Panc1 (cell line): Measurements from ENCODE around the gene EPN2. TPM values are rescaled to one million over a fixed set of nuclear protein-coding genes. Genes with fewer than 3 reads are reported as not detected.

ENCODE experiments used
- ATAC-seq: fragments of 200-7000 bp; cut with Tn5 transposase; 2 replicates; pipeline ENCODE4 v1.9.1; 2020; ENCODE audit warnings: mild to moderate bottlenecking, moderate library complexity
- BruUV-seq: library from RNA; stranded (reverse); fragments of 400-500 nt; replicated peaks from 2 replicates; lab custom pipeline; 2021; lab: Mats Ljungman, UMichigan
- CTCF ChIA-PET: fragments of 300-600 bp; sonication (Branson Sonifier 250); formaldehyde crosslinking; loops from one replicate; lab custom pipeline; 2022; ENCODE audit warnings: antibody characterized with exemption; lab: Charles Lee
- POLR2A ChIA-PET: fragments of 300-600 bp; sonication (Branson Sonifier 250); formaldehyde crosslinking; loops from one replicate; lab custom pipeline; 2022; ENCODE audit warnings: antibody characterized with exemption; lab: Charles Lee
- DNase-seq: peaks from one replicate; pipeline ENCODE4 v3.0.0-alpha.2; 2010; ENCODE audit warnings: low read depth, low spot score
- H3K27ac ChIP-seq: 2 replicates; pipeline ENCODE4 v1.5.1; 2011; ENCODE audit warnings: mild to moderate bottlenecking, low read length, inconsistent platforms
- H3K27me3 ChIP-seq: fragments of 200-500 bp; sonication (Bioruptor generic); 2 replicates; pipeline ENCODE4 v1.6.0; 2014; ENCODE audit warnings: low read length, inconsistent platforms; ENCODE audit not compliant: control insufficient read depth, insufficient read depth
- H3K36me3 ChIP-seq: fragments of 200-500 bp; sonication (Bioruptor generic); 2 replicates; pipeline ENCODE4 v1.5.1; 2014; ENCODE audit warnings: inconsistent platforms, mild to moderate bottlenecking, low read length, moderate library complexity; ENCODE audit not compliant: control insufficient read depth, insufficient read depth
- H3K4me1 ChIP-seq: 2 replicates; pipeline ENCODE4 v1.5.1; 2011; ENCODE audit warnings: inconsistent platforms, mild to moderate bottlenecking, low read length, moderate library complexity; ENCODE audit not compliant: control insufficient read depth, insufficient read depth
- H3K4me3 ChIP-seq, 2 experiments: 2 replicates each; pipeline ENCODE4 v1.5.1; 2011 to 2012; ENCODE audit warnings: low read depth in 2 of 2, low read length in 2 of 2, mild to moderate bottlenecking in 2 of 2, inconsistent platforms in 1 of 2, moderate library complexity in 1 of 2
- H3K9me3 ChIP-seq: fragments of 200-500 bp; sonication (Bioruptor generic); 2 replicates; pipeline ENCODE4 v1.5.1; 2014; ENCODE audit warnings: low read depth, mild to moderate bottlenecking, inconsistent platforms, low read length, moderate library complexity; ENCODE audit not compliant: control insufficient read depth, insufficient read depth
- CTCF ChIP-seq: fragments of 450-650 bp; IDR thresholded peaks from 2 replicates; pipeline ENCODE4 v1.5.1; 2017; ENCODE audit warnings: mild to moderate bottlenecking
- REST ChIP-seq, 2 experiments: IDR thresholded peaks; 2 replicates each; pipeline ENCODE4 v1.6.1; 2011 to 2012; ENCODE audit warnings: low read depth in 2 of 2, control low read depth in 1 of 2, low read length in 1 of 2, mild to moderate bottlenecking in 1 of 2, moderate library complexity in 1 of 2; ENCODE audit not compliant: insufficient read depth in 1 of 2
- SIN3A ChIP-seq: IDR thresholded peaks from 2 replicates; pipeline ENCODE4 v1.6.1; 2012; ENCODE audit warnings: low read depth, mild to moderate bottlenecking, low read length, moderate library complexity, borderline replicate concordance; ENCODE audit not compliant: insufficient read depth
- TCF7L2 ChIP-seq: IDR thresholded peaks from 2 replicates; pipeline ENCODE4 v1.6.1; 2011; ENCODE audit warnings: mild to moderate bottlenecking, low read depth, low read length, inconsistent platforms
- in situ Hi-C: cut with HindIII; loops from 2 replicates; pipeline ENCODE4 v1.10.0; 2016; ENCODE audit warnings: low sequenced_read_pairs, low pct_unique_long_range_greater_than_20kb
- intact Hi-C: fragments of 100-400 bp; cut with micrococcal nuclease; formaldehyde crosslinking; loops from one replicate; pipeline ENCODE4 v1.10.0; 2022; ENCODE audit not compliant: unreplicated experiment
- total RNA-seq: library from RNA; stranded (reverse); gene quantifications from one replicate; pipeline ENCODE4 v1.2.1, GENCODE V29; 2021; ENCODE audit not compliant: unreplicated experiment

The EPN2 gene
- total RNA-seq, 1 experiment from 2014 or later = 35.0 TPM

GRCh38 chr17:19382531-19383444 is 145.6 kb downstream of the EPN2 start:
- intact Hi-C loops (no loop called here), in situ Hi-C loops (no loop called here)
- ChIA-PET POLR2A (no interaction called here), CTCF (no interaction called here)
- TF ChIP-seq TCF7L2 (no peak), CTCF (no peak), SIN3A (no peak), REST (IDR thresholded peaks at IDR 0.05; ENCODE audit: insufficient read depth in 1 of 2, low read depth in 2 of 2, low read length in 1 of 2) (no peak)
- no peaks in the 10 kb centered on the region for H3K27me3 ChIP-seq
- no TSS peak for BruUV-seq
- H3K4me1 ChIP-seq = peaks cover 8% of the 10 kb centered on the region
- no peak overlapping the region for H3K27ac ChIP-seq
- ATAC-seq = no peak
- DNase-seq = no peak
- no peak overlapping the region for H3K4me3 ChIP-seq
- peaks cover 3% of the 10 kb centered on the region for H3K36me3 ChIP-seq
- no peaks in the 10 kb centered on the region for H3K9me3 ChIP-seq

- Histone ChIP-seq H3K4me1 (peaks cover 12% of the 10 kb centered on the region), H3K4me3 (no peak overlapping the region), H3K27me3 (no peaks in the 10 kb centered on the region), H3K9me3 (no peaks in the 10 kb centered on the region), H3K27ac (no peak overlapping the region), H3K36me3 (no peaks in the 10 kb centered on the region; the same call in none of the 2 replicates)
- ChIA-PET POLR2A (no interaction called here), CTCF (no interaction called here)
- ATAC-seq (no peak), DNase-seq (no peak)
- in situ Hi-C loops = no loop called here
- TF ChIP-seq REST (IDR thresholded peaks at IDR 0.05; ENCODE audit: insufficient read depth in 1 of 2, low read depth in 2 of 2, low read length in 1 of 2) (no peak), TCF7L2 (no peak), CTCF (no peak), SIN3A (no peak)
- BruUV-seq = no TSS peak
- intact Hi-C loops = no loop called here
Observed at GRCh38 chr17:19383681-19384470, 146.7 kb downstream of the EPN2 start.
